H9 (cell line): ENCODE measurements around the gene CLCNKB. TPM values are rescaled to one million over a fixed set of nuclear protein-coding genes. Genes with fewer than 3 reads are reported as not detected.

Source experiments
- DNase-seq: peaks from one replicate; pipeline ENCODE4 v3.0.0-alpha.2; 2017
- H2AFZ ChIP-seq: one replicate; pipeline ENCODE4 v1.6.1; 2013; ENCODE audit warnings: mild to moderate bottlenecking, low read length, control low read depth, moderate library complexity
- H2AK5ac ChIP-seq: 2 replicates; pipeline ENCODE4 v1.6.1; 2013; ENCODE audit warnings: low read length, control low read depth, mixed read lengths; ENCODE audit not compliant: insufficient read length
- H2BK120ac ChIP-seq: one replicate; pipeline ENCODE4 v1.6.1; 2013; ENCODE audit warnings: low read depth, mild to moderate bottlenecking, low read length, control low read depth, inconsistent platforms; ENCODE audit not compliant: poor library complexity, severe bottlenecking
- H2BK12ac ChIP-seq: 2 replicates; pipeline ENCODE4 v1.6.1; 2013; ENCODE audit warnings: low read length, control low read depth, mixed read lengths, low read depth; ENCODE audit not compliant: insufficient read length
- H2BK15ac ChIP-seq: 2 replicates; pipeline ENCODE4 v1.6.1; 2013; ENCODE audit warnings: low read depth, low read length, control low read depth
- H2BK20ac ChIP-seq: one replicate; pipeline ENCODE4 v1.6.1; 2013; ENCODE audit warnings: low read depth, mild to moderate bottlenecking, low read length, control low read depth, inconsistent platforms; ENCODE audit not compliant: poor library complexity, severe bottlenecking
- H2BK5ac ChIP-seq: 2 replicates; pipeline ENCODE4 v1.6.1; 2013; ENCODE audit warnings: low read length, control low read depth, mixed read lengths; ENCODE audit not compliant: insufficient read length
- H3K14ac ChIP-seq: 2 replicates; pipeline ENCODE4 v1.6.1; 2013; ENCODE audit warnings: low read length, control low read depth; ENCODE audit not compliant: insufficient read depth
- H3K18ac ChIP-seq: 2 replicates; pipeline ENCODE4 v1.6.1; 2013; ENCODE audit warnings: low read depth, mild to moderate bottlenecking, mixed read lengths, low read length, control low read depth; ENCODE audit not compliant: insufficient read length
- H3K23ac ChIP-seq: 2 replicates; pipeline ENCODE4 v1.6.1; 2013; ENCODE audit warnings: low read length, control low read depth, mixed read lengths, low read depth; ENCODE audit not compliant: insufficient read length
- H3K23me2 ChIP-seq: 2 replicates; pipeline ENCODE4 v1.6.1; 2013; ENCODE audit warnings: low read depth, mild to moderate bottlenecking, mixed read lengths, low read length, control low read depth; ENCODE audit not compliant: insufficient read length, poor library complexity, severe bottlenecking
- H3K27ac ChIP-seq: 2 replicates; pipeline ENCODE4 v1.5.1; 2013; ENCODE audit warnings: low read length, control low read depth, mixed read lengths, low read depth; ENCODE audit not compliant: insufficient read length
- H3K27me3 ChIP-seq: 2 replicates; pipeline ENCODE4 v1.6.1; 2013; ENCODE audit warnings: low read length, control low read depth, inconsistent platforms; ENCODE audit not compliant: insufficient read depth
- H3K4ac ChIP-seq: 2 replicates; pipeline ENCODE4 v1.6.1; 2013; ENCODE audit warnings: low read depth, mild to moderate bottlenecking, control low read depth, inconsistent platforms, low read length, moderate library complexity
- H3K4me1 ChIP-seq: 2 replicates; pipeline ENCODE4 v1.6.1; 2013; ENCODE audit warnings: low read length, control low read depth, inconsistent platforms; ENCODE audit not compliant: insufficient read depth
- H3K4me2 ChIP-seq: 2 replicates; pipeline ENCODE4 v1.6.1; 2013; ENCODE audit warnings: low read length, control low read depth, mixed read lengths; ENCODE audit not compliant: insufficient read length, insufficient read depth
- H3K56ac ChIP-seq: 2 replicates; pipeline ENCODE4 v1.6.1; 2013; ENCODE audit warnings: low read depth, mild to moderate bottlenecking, mixed read lengths, low read length, control low read depth; ENCODE audit not compliant: insufficient read length
- H3K79me1 ChIP-seq: 2 replicates; pipeline ENCODE4 v1.6.1; 2013; ENCODE audit warnings: low read depth, mild to moderate bottlenecking, moderate library complexity, low read length, control low read depth, inconsistent platforms; ENCODE audit not compliant: insufficient read depth, poor library complexity, severe bottlenecking
- H3K79me2 ChIP-seq: 2 replicates; pipeline ENCODE4 v1.6.1; 2013; ENCODE audit warnings: low read length, control low read depth, inconsistent platforms; ENCODE audit not compliant: insufficient read depth
- H3K9ac ChIP-seq: 2 replicates; pipeline ENCODE4 v1.6.1; 2013; ENCODE audit warnings: low read length, control low read depth, mixed read lengths; ENCODE audit not compliant: insufficient read length; ENCODE audit errors: extremely low read depth
- H3K9me3 ChIP-seq: one replicate; pipeline ENCODE4 v1.6.1; 2013; ENCODE audit warnings: low read depth, low read length, inconsistent platforms; ENCODE audit not compliant: control insufficient read depth
- H3T11ph ChIP-seq: one replicate; pipeline ENCODE4 v1.6.1; 2013; ENCODE audit warnings: mild to moderate bottlenecking, low read length, control low read depth, inconsistent platforms
- H4K20me1 ChIP-seq: one replicate; pipeline ENCODE4 v1.6.1; 2013; ENCODE audit not compliant: control insufficient read depth, insufficient read length, insufficient read depth
- H4K5ac ChIP-seq: 2 replicates; pipeline ENCODE4 v1.6.1; 2013; ENCODE audit warnings: low read depth, mild to moderate bottlenecking, mixed read lengths, low read length, control low read depth; ENCODE audit not compliant: insufficient read length
- H4K8ac ChIP-seq: replicated peaks from 2 replicates; pipeline ENCODE4 v1.6.1; 2013; ENCODE audit warnings: low read length, control low read depth, mixed read lengths, low read depth; ENCODE audit not compliant: insufficient read length
- H4K91ac ChIP-seq: 2 replicates; pipeline ENCODE4 v1.6.1; 2013; ENCODE audit warnings: low read depth, mild to moderate bottlenecking, moderate library complexity, mixed read lengths, low read length, control low read depth; ENCODE audit not compliant: insufficient read length
- H3K27ac Mint-ChIP-seq, 3 experiments: 2 replicates in 2 of 3; 3 replicates in 1 of 3; pipeline ENCODE4 v1.8.0; 2020 to 2021; ENCODE audit warnings: mixed read lengths in 3 of 3, mild to moderate bottlenecking in 1 of 3, moderate library complexity in 1 of 3
- H3K27me3 Mint-ChIP-seq: 2 replicates; pipeline ENCODE4 v1.8.0; 2021; ENCODE audit warnings: low read depth, mild to moderate bottlenecking, moderate library complexity, mixed read lengths
- H3K36me3 Mint-ChIP-seq, 3 experiments: 2 replicates in 2 of 3; 3 replicates in 1 of 3; pipeline ENCODE4 v1.8.0; 2020 to 2021; ENCODE audit warnings: low read depth in 3 of 3, mixed read lengths in 3 of 3; ENCODE audit not compliant: insufficient read depth in 1 of 3
- H3K4me1 Mint-ChIP-seq, 2 experiments: 2 replicates each; pipeline ENCODE4 v1.8.0; 2020; ENCODE audit warnings: mixed read lengths in 2 of 2
- H3K4me3 Mint-ChIP-seq, 2 experiments: 2 replicates in 1 of 2; 3 replicates in 1 of 2; pipeline ENCODE4 v1.8.0; 2020 to 2021; ENCODE audit warnings: mild to moderate bottlenecking in 2 of 2, mixed read lengths in 2 of 2, moderate library complexity in 1 of 2
- H3K9me3 Mint-ChIP-seq, 2 experiments: 2 replicates in 1 of 2; 3 replicates in 1 of 2; pipeline ENCODE4 v1.8.0; 2020; ENCODE audit warnings: mild to moderate bottlenecking in 2 of 2, mixed read lengths in 2 of 2, moderate library complexity in 1 of 2
- CTCF ChIP-seq: fragments of 200-600 bp; sonication (generic); conservative IDR thresholded peaks from 3 replicates; pipeline ENCODE4 v1.8.0; 2021; ENCODE audit warnings: antibody characterized with exemption, mild to moderate bottlenecking
- WGBS: extraction: QIAGEN DNeasy Blood & Tissue Kit; methylation state at CpG from one replicate; pipeline ENCODE4 v1.1.7; 2013; ENCODE audit warnings: missing lambda C conversion rate, low lambda C conversion rate, mixed read lengths; ENCODE audit not compliant: insufficient read length; ENCODE audit errors: extremely low coverage; 5-methylcytosine and 5-hydroxymethylcytosine counted together
- total RNA-seq: library from RNA; stranded (reverse); gene quantifications from 2 replicates; pipeline ENCODE4 v1.2.1, GENCODE V29; 2021

The CLCNKB gene
- total RNA-seq, 1 experiment from 2014 or later = 1.7 TPM

DNA sequence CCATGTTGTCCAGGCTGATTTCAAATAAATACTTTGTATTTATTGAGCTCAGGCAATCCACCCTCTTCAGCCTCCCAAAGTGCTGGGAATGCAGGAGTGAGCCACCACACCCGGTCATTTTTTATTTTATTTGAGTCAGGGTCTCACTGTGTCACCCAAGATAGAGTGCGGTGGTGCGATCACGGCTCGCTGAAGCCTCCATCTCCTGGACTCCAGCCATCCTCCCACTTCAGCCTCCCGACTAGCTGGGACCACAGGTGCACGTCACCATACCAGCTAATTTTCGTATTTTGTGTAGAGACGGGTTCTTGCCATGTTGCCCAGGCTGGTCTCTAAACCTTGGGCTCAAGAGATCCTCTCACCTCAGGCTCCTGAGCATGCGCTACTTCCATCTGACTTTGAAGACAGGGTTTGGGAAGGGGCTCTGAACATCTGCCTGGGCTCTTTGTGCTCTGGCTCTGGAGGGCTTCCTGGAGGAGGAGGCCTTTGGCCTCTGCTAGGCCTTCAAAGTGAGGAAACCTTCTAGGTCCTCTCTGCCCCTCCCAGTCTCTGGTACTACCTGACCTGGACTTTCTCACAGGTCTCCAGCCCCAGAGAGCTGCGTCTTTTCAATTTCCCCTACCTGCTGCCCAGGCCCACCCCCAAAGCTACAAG, 31.5 kb upstream of the CLCNKB start:
- H3K9me3 Mint-ChIP-seq = no peaks in the 10 kb centered on the region
- no peak overlapping the region for H3K23ac ChIP-seq
- no peaks in the 10 kb centered on the region for H3K9me3 ChIP-seq
- no peak overlapping the region for H4K8ac ChIP-seq
- H3K18ac ChIP-seq = no peak overlapping the region
- no peaks in the 10 kb centered on the region for H3K27me3 ChIP-seq
- H3K79me2 ChIP-seq = no peaks in the 10 kb centered on the region
- H2BK12ac ChIP-seq = no peak overlapping the region
- peak overlapping the region in 2 of 3 experiments; percentile 64 to 86; a peak in 1 of 7 replicates for H3K27ac Mint-ChIP-seq
- H2BK15ac ChIP-seq = no peak overlapping the region
- no peak overlapping the region for H2BK120ac ChIP-seq
- H3K4me2 ChIP-seq = peak overlapping the region; percentile 65
- TF ChIP-seq CTCF = no peak
- H2BK20ac ChIP-seq = no peak overlapping the region
- peaks cover 8% of the 10 kb centered on the region; the same call in 1 of the 2 replicates for H3K4me1 ChIP-seq
- DNase-seq = no peak
- H4K20me1 ChIP-seq = no peaks in the 10 kb centered on the region
- no CpG with 5 or more reads among the region's 11 CpGs for WGBS
- H3K27me3 Mint-ChIP-seq = peaks cover 2% of the 10 kb centered on the region
- H3K4ac ChIP-seq = no peak overlapping the region
- H2AFZ ChIP-seq = no peak overlapping the region
- no peak overlapping the region for H3K56ac ChIP-seq
- no peak overlapping the region for H3K27ac ChIP-seq
- no peak overlapping the region for H4K5ac ChIP-seq
- no peak overlapping the region for H2BK5ac ChIP-seq
- no peak overlapping the region for H4K91ac ChIP-seq
- H3K4me3 Mint-ChIP-seq = peak overlapping the region; percentile 52 to 60
- H2AK5ac ChIP-seq = no peak overlapping the region
- peaks cover 22 to 37% of the 10 kb centered on the region in 2 experiments for H3K4me1 Mint-ChIP-seq
- H3K79me1 ChIP-seq = no peaks in the 10 kb centered on the region
- no peak overlapping the region for H3T11ph ChIP-seq
- H3K9ac ChIP-seq = no peak overlapping the region
- peak overlapping the region; percentile 48 for H3K14ac ChIP-seq
- no peaks in the 10 kb centered on the region for H3K23me2 ChIP-seq
- no peaks in the 10 kb centered on the region for H3K36me3 Mint-ChIP-seq
